GM18951 (cell line): ENCODE results near the gene NR2C2.

Experiments
- POLR2A ChIP-seq: IDR thresholded peaks from 4 replicates; pipeline ENCODE4 v1.6.1; 2011; ENCODE audit warnings: mild to moderate bottlenecking; ENCODE audit not compliant: insufficient read length, insufficient read depth; ENCODE audit errors: extremely low read depth
- in situ Hi-C: fragments of 300-500 bp; cut with MboI; formaldehyde crosslinking; loops from one replicate; pipeline ENCODE4 v1.12.0; 2022; ENCODE audit warnings: low sequenced_read_pairs, mixed read lengths, inconsistent platforms; ENCODE audit not compliant: unreplicated experiment

NR2C2 gene

GRCh38 chr3:14950274-14950673 lies 2.9 kb downstream of the NR2C2 start:
- in situ Hi-C loops, result no loop called here
- no peak for TF ChIP-seq POLR2A

GRCh38 chr3:14957153-14957552 lies 9.8 kb downstream of the NR2C2 start:
- in situ Hi-C loops, result no loop called here

DNA sequence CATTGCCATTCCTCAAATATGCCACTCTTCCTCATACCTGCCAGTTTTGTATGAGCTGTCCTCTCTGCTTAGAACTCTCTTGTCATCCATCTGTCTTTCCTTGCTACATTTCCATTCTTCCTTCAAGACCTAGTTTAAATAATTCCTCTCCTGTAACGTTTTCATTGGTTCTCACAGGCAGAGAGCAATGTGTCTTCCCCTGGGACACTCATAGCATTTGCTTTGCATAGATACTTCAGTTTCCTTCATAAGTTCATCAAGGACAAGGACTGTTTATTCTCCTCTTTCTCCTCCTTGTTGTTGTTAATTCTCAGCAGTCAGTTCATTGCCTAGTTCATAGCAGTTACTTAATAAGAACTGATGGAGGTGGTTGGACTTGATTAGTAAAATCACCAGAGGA lies 10.5 kb downstream of the NR2C2 start:
- TF ChIP-seq POLR2A, result no peak
- in situ Hi-C loops, result no loop called here

More at GRCh38 chr3:14957153-14957552, 9.8 kb downstream of the NR2C2 start:
- TF ChIP-seq POLR2A, result no peak

DNA sequence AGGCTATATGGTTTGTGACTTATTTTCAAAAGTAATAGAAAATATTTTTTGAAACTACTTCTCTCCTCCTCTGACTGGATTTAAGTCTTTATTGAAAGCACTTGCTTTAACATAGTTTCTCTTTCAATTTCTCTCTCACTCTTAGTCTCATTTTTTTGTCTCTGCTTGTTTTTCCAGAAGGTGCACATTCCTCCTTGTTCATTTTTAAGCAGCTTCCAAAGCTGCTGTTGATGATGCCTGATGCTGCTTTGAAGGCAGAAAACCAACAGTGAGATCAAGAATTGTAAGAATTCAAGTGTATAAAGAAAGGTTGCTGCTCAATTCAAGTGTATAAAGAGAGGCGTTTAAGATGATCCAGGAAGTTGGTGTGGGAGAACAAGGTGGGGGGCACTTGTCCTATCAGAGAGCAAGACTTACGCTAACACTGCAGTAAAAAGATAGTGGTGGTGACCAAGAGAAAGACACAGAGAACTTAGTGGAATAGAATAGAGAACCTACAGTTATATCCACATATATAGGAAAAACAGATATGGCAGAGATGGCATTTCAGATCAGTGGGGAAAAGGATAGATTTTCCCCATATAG lies 12.1 kb downstream of the NR2C2 start:
- in situ Hi-C loops, result no loop called here
- TF ChIP-seq POLR2A, result no peak

DNA sequence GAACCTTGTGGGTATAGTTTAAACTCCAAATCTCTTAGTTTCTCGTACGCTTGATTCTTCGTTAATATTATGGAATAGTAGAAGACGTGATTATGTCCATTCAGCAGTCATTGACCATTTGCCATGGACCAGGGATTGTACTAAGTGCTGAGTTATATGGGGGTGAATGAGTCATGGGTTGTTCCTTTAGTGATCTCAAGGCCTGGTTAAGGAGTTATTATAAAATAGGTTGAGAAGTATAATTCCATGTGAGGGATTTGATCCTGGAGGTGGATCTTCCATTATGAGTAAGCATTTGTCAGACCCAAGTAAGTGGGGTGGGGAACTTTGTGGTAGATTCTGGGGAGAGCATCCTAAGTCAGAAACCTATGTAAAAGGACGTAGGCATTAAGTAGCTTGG lies 15.4 kb downstream of the NR2C2 start:
- in situ Hi-C loops, result no loop called here
- no peak for TF ChIP-seq POLR2A

GRCh38 chr3:14967285-14967684 lies 19.9 kb downstream of the NR2C2 start:
- no peak for TF ChIP-seq POLR2A
- in situ Hi-C loops, result no loop called here

DNA sequence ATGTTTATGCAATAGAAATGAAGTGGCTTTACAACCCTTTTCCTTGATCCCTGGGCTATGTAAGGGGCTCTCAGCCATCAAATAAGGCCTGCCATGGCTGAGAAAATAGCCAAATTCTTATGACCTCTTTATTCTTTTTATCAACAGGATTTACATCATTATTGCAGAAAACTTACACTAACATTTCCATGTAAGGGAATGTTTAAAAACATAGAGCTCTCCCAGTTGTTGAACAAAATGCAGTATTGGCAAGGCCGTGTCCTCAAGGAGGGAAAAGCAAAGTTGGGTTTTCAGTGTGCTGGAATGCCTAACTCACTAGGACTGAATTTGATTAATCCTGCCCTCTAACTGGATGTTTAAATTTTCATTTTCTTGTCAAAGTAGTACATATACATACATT lies 22.3 kb downstream of the NR2C2 start:
- TF ChIP-seq POLR2A, result no peak
- in situ Hi-C loops, result no loop called here

DNA sequence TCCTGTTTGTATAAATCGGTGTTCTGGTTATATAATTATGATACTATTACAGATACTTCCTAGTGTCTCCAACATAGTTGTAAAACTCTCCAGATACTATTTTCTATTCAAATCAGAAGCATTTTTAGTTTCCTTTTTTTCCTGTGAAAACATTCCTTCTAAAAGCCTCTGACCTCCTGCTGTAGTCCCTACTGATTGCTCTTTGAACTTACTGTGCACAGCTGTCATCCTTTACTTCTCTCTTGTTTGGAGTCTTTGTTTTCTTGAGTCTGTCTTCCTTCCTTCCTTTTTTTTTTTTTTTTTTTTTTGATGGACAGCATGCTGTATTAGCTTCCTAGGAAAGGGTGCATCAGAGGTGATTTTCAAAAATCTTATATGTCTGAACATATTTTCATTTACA lies 28.9 kb downstream of the NR2C2 start:
- in situ Hi-C loops, result no loop called here
- no peak for TF ChIP-seq POLR2A

DNA sequence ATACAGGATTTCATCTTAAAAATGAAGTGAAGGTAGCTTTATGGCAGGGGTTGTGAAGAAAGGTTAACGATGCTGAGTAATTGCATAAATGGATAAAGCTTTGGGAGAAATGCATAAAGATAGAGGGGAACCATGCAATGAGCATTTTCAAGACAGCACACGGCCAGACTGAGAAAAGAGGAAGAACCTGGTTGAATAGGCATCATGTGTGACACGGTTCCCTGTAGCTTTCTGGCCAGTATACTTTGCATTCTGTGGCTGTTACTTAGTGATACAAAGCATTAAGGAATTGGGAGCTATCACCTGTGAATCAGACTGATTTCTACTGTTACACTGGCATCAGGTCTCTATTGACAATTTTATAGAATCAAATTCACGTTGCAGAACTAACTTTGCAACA lies 33.3 kb downstream of the NR2C2 start:
- in situ Hi-C loops, result no loop called here

GRCh38 chr3:14984581-14985113 lies 37.3 kb downstream of the NR2C2 start:
- in situ Hi-C loops, result no loop called here
- TF ChIP-seq POLR2A, result no peak

More for the DNA sequence above, 33.3 kb downstream of the NR2C2 start:
- no peak for TF ChIP-seq POLR2A

- in situ Hi-C loops, result no loop called here
- TF ChIP-seq POLR2A, result peak; percentile 17
Observed at GRCh38 chr3:14988988-14989394, 41.6 kb downstream of the NR2C2 start.

DNA sequence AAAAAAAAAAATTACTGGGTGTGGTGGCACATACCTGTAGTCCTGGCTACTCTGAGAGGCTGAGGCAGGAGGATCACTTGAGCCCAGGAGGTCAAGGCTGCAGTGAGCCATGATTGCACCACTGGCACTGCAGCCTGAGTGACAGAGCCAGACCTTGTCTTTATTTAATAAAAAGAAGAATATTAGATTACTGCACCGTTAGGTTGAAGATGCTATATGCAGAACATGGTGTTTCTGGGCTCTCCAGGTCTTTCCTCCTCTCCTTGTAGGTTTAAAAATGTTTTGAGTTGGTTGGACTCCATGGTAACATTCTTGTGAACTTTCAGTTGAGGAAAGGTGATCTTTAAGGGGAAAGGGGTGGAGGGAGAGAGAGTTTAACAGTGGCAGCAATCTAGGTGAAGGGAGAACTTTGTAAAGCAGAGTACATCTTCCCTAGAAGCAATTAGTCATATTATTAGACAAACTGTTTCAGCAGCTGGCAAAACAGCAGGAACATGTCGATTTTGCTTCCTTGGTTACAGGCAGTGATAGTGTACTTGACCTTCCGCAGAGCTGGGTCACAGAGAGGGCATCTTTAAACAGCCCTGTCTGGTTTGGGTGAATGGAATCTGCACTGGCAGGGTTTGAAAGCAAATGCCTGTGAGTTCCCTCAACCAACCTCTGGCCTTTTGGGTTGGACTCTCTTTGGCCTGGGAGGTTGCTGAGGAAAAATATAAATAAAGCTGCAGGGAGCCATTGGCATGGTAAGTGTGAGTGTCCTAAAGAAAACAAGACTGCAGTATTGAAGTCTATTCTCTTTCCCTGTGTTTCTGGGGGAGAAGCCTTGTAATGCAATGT lies 42.8 kb downstream of the NR2C2 start:
- TF ChIP-seq POLR2A, result no peak
- in situ Hi-C loops, result no loop called here

DNA sequence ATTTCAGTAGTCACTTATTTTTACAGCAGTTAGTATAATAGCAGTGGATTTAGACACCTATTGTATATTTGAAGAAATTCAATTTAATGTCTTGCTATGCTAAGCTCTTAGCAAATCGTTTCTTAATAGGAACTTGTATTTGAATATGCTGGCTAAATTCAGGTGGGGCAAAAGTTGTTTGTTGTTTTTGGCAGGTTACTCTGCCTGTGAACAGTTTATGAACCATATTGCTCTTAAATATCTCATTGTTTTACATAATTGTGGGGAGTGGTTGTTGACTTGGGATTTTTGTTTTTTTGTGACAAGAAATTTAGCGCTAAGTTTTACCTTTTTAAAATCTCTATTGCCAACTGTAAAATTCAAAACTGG lies 43.4 kb downstream of the NR2C2 start:
- TF ChIP-seq POLR2A, result no peak
- in situ Hi-C loops, result no loop called here

DNA sequence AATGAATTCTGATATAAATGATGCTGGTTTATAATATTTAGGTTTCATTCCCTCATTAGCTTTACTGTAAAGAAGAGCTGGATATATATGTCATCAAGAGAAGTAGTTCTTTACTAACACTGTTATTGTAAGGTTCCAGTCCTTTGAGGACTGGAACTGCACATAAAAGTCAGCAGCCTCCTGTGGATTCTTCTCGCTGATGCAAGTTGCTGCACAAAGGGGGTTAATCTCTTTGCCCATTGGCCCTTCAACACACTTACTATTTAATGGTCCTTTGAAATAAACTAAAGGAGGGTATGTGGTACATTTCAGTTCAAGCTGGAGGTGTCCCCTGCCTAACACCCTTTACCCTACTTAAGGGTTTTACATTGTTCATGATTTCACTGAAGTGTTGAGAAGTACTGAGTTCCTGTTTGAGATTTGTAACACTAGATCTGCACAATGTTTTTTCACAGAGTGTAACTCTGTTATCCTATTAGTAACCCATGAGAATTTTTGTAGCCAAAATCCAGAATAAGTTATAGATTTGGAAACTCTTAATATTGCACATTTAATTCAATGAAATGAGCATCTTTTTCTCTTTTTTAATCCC lies 43.9 kb downstream of the NR2C2 start:
- in situ Hi-C loops, result no loop called here

More for the DNA sequence above, 43.9 kb downstream of the NR2C2 start:
- no peak for TF ChIP-seq POLR2A
